Activated B cell treated with CpG ODN at 0.5 μM for 24 hours (primary cell): ENCODE measurements around the gene MAP3K20. TPM values are rescaled to one million over a fixed set of nuclear protein-coding genes. Genes with fewer than 3 reads are reported as not detected.

Experiments
- ATAC-seq: fragments of 200-7000 bp; cut with Tn5 transposase; one replicate; pipeline ENCODE4 v1.10.0; 2021; ENCODE audit warnings: low read depth, mild to moderate bottlenecking, moderate library complexity
- CTCF ChIA-PET: fragments of 350-600 bp; sonication (Branson Sonifier 250); formaldehyde crosslinking; loops from one replicate; lab custom pipeline; 2021; ENCODE audit warnings: antibody characterized with exemption; lab: Charles Lee
- POLR2A ChIA-PET: fragments of 350-600 bp; sonication (Branson Sonifier 250); formaldehyde crosslinking; loops from one replicate; lab custom pipeline; 2021; ENCODE audit warnings: antibody characterized with exemption; lab: Charles Lee
- DNase-seq: peaks from one replicate; pipeline ENCODE4 v3.0.0; 2022
- H3K27ac Mint-ChIP-seq: one replicate; pipeline ENCODE4 v1.8.0; 2020; ENCODE audit warnings: mixed read lengths
- H3K27me3 Mint-ChIP-seq: one replicate; pipeline ENCODE4 v1.8.0; 2021; ENCODE audit warnings: mixed read lengths
- H3K36me3 Mint-ChIP-seq: one replicate; pipeline ENCODE4 v1.8.0; 2021; ENCODE audit warnings: low read depth, mixed read lengths
- H3K4me1 Mint-ChIP-seq: one replicate; pipeline ENCODE4 v1.8.0; 2021; ENCODE audit warnings: mixed read lengths
- H3K4me3 Mint-ChIP-seq: one replicate; pipeline ENCODE4 v1.8.0; 2020; ENCODE audit warnings: mild to moderate bottlenecking, mixed read lengths
- H3K9me3 Mint-ChIP-seq: one replicate; pipeline ENCODE4 v1.8.0; 2020; ENCODE audit warnings: mixed read lengths
- intact Hi-C: fragments of 100-400 bp; cut with micrococcal nuclease; formaldehyde crosslinking; loops from one replicate; pipeline ENCODE4 v1.15.1; 2024
- total RNA-seq: library from RNA; stranded (reverse); gene quantifications from 2 replicates; pipeline ENCODE4 v1.2.3, GENCODE V29; 2022
- TF ChIP-seq, protein P1 (sequence below): fragments of 200-600 bp; IDR thresholded peaks from one replicate; pipeline ENCODE4 v1.8.0; 2022; ENCODE audit warnings: antibody characterized with exemption, mild to moderate bottlenecking

The MAP3K20 gene
- total RNA-seq, 1 donor from 2014 or later = 8.7 TPM

DNA sequence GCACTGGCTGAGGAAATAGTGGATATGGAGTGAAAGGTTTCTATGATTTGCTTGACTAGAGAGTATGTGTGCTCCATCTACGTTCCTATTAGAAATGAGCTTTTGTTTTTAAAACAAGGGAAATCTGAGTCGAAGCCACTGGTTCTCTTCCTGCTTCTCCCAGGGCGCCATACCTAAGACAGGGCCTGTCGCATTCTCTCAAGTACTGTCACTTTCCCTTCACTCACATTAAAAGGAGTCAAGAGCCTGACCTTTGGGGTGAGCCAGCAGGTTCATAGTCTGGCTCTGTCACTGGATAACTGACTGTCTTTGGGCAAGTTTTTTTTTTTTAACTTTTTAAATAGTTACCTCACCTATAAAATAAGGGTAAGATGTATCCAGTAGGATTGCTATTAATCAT, 121.0 kb downstream of the MAP3K20 start:
- H3K36me3 Mint-ChIP-seq = peaks cover 5% of the 10 kb centered on the region
- no peak overlapping the region for H3K4me3 Mint-ChIP-seq
- no peaks in the 10 kb centered on the region for H3K27me3 Mint-ChIP-seq
- H3K27ac Mint-ChIP-seq = no peak overlapping the region
- intact Hi-C loops = no loop called here
- H3K4me1 Mint-ChIP-seq = no peaks in the 10 kb centered on the region
- CTCF ChIA-PET = no interaction called here
- POLR2A ChIA-PET = no interaction called here
- DNase-seq (no peak), ATAC-seq (no peak)
- TF ChIP-seq, protein P1, sequence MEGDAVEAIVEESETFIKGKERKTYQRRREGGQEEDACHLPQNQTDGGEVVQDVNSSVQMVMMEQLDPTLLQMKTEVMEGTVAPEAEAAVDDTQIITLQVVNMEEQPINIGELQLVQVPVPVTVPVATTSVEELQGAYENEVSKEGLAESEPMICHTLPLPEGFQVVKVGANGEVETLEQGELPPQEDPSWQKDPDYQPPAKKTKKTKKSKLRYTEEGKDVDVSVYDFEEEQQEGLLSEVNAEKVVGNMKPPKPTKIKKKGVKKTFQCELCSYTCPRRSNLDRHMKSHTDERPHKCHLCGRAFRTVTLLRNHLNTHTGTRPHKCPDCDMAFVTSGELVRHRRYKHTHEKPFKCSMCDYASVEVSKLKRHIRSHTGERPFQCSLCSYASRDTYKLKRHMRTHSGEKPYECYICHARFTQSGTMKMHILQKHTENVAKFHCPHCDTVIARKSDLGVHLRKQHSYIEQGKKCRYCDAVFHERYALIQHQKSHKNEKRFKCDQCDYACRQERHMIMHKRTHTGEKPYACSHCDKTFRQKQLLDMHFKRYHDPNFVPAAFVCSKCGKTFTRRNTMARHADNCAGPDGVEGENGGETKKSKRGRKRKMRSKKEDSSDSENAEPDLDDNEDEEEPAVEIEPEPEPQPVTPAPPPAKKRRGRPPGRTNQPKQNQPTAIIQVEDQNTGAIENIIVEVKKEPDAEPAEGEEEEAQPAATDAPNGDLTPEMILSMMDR = no peak
- no peaks in the 10 kb centered on the region for H3K9me3 Mint-ChIP-seq

DNA sequence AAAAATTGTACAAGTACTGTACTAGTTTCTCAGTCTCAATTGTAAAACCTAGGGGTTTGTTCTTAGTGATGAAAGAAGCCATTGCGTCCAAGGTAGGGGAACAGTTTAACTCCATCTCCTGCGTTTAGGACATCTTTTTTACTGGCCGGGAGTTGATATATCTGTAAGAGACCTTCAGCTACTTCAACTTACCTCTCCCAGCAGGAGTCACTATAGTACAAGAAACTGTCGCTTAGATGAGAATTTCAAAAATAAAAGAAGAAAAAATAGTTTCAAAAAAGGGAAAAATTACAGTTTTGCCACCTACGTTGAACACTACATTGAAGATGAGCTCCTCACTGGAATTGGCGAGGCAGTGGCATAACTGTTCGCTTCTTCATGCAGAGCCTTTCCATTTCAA, 122.7 kb downstream of the MAP3K20 start:
- TF ChIP-seq, protein P1 = no peak
- Mint-ChIP-seq H3K4me3 (no peak overlapping the region), H3K36me3 (peaks cover 4% of the 10 kb centered on the region), H3K27ac (no peak overlapping the region), H3K27me3 (no peaks in the 10 kb centered on the region), H3K9me3 (no peaks in the 10 kb centered on the region), H3K4me1 (no peaks in the 10 kb centered on the region)
- ChIA-PET CTCF (interaction anchor here (1.5 to 1.7 kb wide), 2 partner anchors 12 to 170 kb away, joined by 6 to 10 read pairs; no protein-coding TSS in a partner anchor), POLR2A (no interaction called here)
- ATAC-seq (no peak), DNase-seq (no peak)
- intact Hi-C loops = no loop called here

GRCh38 chr2:173199294-173199693, 123.6 kb downstream of the MAP3K20 start:
- CTCF ChIA-PET = interaction anchor here (1.7 kb wide), 1 partner anchor 171 kb away, joined by 6 read pairs; no protein-coding TSS in a partner anchor

GRCh38 chr2:173202570-173202969, 126.9 kb downstream of the MAP3K20 start:
- ChIA-PET CTCF (no interaction called here), POLR2A (no interaction called here)
- no peaks in the 10 kb centered on the region for H3K27me3 Mint-ChIP-seq
- ATAC-seq = no peak
- TF ChIP-seq, protein P1 = no peak
- intact Hi-C loops = no loop called here
- peaks cover 4% of the 10 kb centered on the region for H3K36me3 Mint-ChIP-seq
- no peaks in the 10 kb centered on the region for H3K4me1 Mint-ChIP-seq
- no peak overlapping the region for H3K27ac Mint-ChIP-seq
- H3K4me3 Mint-ChIP-seq = no peak overlapping the region
- no peaks in the 10 kb centered on the region for H3K9me3 Mint-ChIP-seq
- DNase-seq = no peak

More at GRCh38 chr2:173199294-173199693, 123.6 kb downstream of the MAP3K20 start:
- no peak for DNase-seq
- POLR2A ChIA-PET = no interaction called here
- Mint-ChIP-seq H3K27me3 (no peaks in the 10 kb centered on the region), H3K9me3 (no peaks in the 10 kb centered on the region), H3K27ac (no peak overlapping the region), H3K4me3 (no peak overlapping the region), H3K36me3 (peaks cover 4% of the 10 kb centered on the region), H3K4me1 (no peaks in the 10 kb centered on the region)
- TF ChIP-seq, protein P1 = no peak
- intact Hi-C loops = no loop called here
- ATAC-seq = no peak

DNA sequence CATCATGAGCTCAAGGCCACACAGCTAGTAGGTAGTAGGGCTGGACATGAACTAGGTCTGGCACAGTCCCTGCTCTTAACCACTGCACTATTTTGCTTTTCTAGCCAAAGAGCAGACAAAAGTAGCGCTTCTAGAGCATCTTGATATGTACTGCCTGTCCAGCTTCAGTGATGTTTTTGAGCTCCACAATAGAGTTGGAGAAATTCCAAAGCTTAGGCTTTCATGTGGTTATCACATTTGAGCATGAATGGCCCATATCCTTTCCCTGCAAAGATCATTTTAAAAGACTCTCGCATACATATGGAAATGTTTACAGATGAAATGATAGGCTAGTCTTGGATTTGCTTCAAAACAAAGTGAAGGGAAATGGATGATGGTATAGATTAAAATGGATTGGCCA, 128.7 kb downstream of the MAP3K20 start:
- Mint-ChIP-seq H3K27me3 (no peaks in the 10 kb centered on the region), H3K36me3 (no peaks in the 10 kb centered on the region), H3K4me3 (no peak overlapping the region), H3K4me1 (no peaks in the 10 kb centered on the region), H3K9me3 (no peaks in the 10 kb centered on the region), H3K27ac (no peak overlapping the region)
- TF ChIP-seq, protein P1 = no peak
- ChIA-PET CTCF (interaction anchor here (0.8 kb wide), 1 partner anchor 176 kb away, joined by 3 read pairs; no protein-coding TSS in a partner anchor), POLR2A (no interaction called here)
- DNase-seq = no peak
- ATAC-seq = no peak
- intact Hi-C loops = no loop called here
